Keratinocyte (primary cell): Measurements from ENCODE around the gene KDF1.

Experiments
- CTCF ChIP-seq, 3 experiments: IDR thresholded peaks in 1 of 3; conservative IDR thresholded peaks in 1 of 3; optimal IDR thresholded peaks in 1 of 3; 2 replicates in 2 of 3; 3 replicates in 1 of 3; pipeline versions ENCODE3 to v1.5.1; 2011; ENCODE audit warnings: low read length in 3 of 3, mild to moderate bottlenecking in 3 of 3, moderate library complexity in 2 of 3, control low read depth in 1 of 3, inconsistent platforms in 1 of 3; ENCODE audit not compliant: insufficient read depth in 2 of 3; ENCODE audit errors: extremely low read depth in 1 of 3
- EZH2 ChIP-seq: IDR thresholded peaks from one replicate; pipeline ENCODE4 v1.6.1; 2012; ENCODE audit warnings: inconsistent platforms, mild to moderate bottlenecking, low read length, moderate library complexity

DNA sequence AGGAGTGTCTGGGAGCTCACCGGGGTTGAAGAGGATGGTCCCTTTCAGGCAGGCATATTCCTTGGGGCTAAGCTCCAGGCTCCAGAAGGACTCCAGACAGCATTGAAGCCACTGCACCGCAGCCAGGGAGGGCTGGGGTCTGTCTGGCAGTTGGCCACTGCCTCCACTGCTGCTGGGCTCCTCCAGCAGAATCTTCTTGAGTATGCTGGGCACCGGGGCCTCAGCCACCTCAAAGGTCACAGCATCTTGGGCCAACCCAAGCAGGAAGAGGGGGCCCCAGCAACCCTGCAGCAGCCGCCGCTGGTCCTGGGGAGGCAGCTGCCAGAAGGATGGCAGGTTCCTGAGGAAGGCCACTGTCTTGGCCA, 46.9 kb downstream of the KDF1 start:
- TF ChIP-seq EZH2 (no peak), CTCF (optimal IDR thresholded peaks at IDR 0.05 in 1 of 3, IDR thresholded peaks at IDR 0.05 in 1 of 3, conservative IDR thresholded peaks at IDR 0.05 in 1 of 3; ENCODE audit: extremely low read depth in 1 of 3, insufficient read depth in 2 of 3, low read length in 3 of 3) (no peak)
